ENCODE measurements around the gene MAPK8IP1.

DNA sequence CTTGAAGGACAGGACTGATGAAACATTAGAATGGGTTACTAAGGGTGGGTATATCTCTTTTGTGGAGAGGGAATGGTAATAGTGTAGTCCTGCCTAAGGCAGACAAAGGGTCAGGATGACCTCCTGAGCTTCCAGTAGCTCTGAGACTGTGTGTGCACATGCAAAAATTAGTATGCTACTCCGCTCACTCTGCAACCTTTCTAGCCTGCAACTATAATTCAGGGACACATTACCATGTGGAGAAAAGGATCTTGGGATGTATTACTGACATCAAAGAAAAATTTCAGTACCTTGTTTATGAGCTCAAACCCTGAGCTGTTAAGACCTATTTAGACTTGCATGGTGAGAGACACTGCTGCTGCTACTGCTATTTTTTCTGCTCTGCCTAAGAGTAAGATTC is 62.4 kb downstream of the MAPK8IP1 start:
- TF ChIP-seq EZH2 (IDR thresholded peaks at IDR 0.05; ENCODE audit: low read length), result no peak
- TF ChIP-seq, protein P1, sequence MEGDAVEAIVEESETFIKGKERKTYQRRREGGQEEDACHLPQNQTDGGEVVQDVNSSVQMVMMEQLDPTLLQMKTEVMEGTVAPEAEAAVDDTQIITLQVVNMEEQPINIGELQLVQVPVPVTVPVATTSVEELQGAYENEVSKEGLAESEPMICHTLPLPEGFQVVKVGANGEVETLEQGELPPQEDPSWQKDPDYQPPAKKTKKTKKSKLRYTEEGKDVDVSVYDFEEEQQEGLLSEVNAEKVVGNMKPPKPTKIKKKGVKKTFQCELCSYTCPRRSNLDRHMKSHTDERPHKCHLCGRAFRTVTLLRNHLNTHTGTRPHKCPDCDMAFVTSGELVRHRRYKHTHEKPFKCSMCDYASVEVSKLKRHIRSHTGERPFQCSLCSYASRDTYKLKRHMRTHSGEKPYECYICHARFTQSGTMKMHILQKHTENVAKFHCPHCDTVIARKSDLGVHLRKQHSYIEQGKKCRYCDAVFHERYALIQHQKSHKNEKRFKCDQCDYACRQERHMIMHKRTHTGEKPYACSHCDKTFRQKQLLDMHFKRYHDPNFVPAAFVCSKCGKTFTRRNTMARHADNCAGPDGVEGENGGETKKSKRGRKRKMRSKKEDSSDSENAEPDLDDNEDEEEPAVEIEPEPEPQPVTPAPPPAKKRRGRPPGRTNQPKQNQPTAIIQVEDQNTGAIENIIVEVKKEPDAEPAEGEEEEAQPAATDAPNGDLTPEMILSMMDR (optimal IDR thresholded peaks at IDR 0.05 in 1 of 3, IDR thresholded peaks at IDR 0.05 in 1 of 3, conservative IDR thresholded peaks at IDR 0.05 in 1 of 3; ENCODE audit: extremely low read depth in 1 of 3, insufficient read depth in 2 of 3, low read length in 3 of 3), result no peak

Data from keratinocyte (primary cell).